DMS53 treated with DMSO at 0.1 percent for 48 hours (cell line): ENCODE measurements around the gene MAPK12.

ENCODE experiments used
- DNase-seq: peaks from one replicate; lab custom pipeline; 2025; ENCODE audit not compliant: unreplicated experiment; lab: John Stamatoyannopoulos, UW

Gene MAPK12

GRCh38 chr22:50261615-50262459 lies at the start of gene MAPK12:
TSS of gene MAPK12 (minus strand) at chr22:50261683. CDS start at chr22:50261509, 174 bp downstream.
- DNase-seq, result no peak

GRCh38 chr22:50310949-50311444 lies 49.5 kb upstream of the MAPK12 start:
- DNase-seq, result no peak

- DNase-seq, result peak; percentile 64
These were observed 48.7 kb upstream of the MAPK12 start for GRCh38 chr22:50310031-50310722.

GRCh38 chr22:50309601-50309991 lies 48.1 kb upstream of the MAPK12 start:
- DNase-seq, result no peak

DNA sequence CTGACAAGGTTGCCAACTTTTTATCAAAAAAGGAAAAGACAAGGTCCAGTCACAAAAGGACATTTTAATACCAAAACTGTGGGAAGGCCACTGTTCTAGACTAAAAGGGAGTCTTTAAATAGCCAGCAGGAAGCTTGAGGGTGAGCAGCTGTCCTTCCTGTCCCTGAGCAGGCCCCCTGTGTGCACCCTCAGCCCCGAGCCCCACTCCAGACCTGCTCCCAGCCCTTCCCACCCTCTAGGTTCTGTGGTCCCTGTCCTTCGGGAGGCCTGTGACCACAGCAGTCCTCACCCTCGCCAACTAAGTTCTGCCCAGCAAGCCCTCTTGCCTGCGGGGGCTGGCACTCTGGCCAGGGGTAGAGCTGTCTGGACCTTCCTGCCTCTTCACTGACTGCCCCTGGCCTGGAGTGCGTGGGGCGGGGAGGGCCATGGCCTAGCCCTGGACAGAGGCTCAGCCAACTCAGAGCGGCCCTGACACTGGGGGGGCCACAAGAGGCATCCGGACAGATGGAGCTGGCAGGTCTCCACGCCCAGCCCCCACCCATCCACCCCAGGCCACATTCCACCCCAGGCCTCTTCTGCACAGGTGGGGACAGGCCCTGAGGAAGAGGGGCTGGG lies 47.6 kb upstream of the MAPK12 start:
- DNase-seq, result no peak

- DNase-seq, result no peak
These were observed 47.1 kb upstream of the MAPK12 start for GRCh38 chr22:50308597-50308935.

DNA sequence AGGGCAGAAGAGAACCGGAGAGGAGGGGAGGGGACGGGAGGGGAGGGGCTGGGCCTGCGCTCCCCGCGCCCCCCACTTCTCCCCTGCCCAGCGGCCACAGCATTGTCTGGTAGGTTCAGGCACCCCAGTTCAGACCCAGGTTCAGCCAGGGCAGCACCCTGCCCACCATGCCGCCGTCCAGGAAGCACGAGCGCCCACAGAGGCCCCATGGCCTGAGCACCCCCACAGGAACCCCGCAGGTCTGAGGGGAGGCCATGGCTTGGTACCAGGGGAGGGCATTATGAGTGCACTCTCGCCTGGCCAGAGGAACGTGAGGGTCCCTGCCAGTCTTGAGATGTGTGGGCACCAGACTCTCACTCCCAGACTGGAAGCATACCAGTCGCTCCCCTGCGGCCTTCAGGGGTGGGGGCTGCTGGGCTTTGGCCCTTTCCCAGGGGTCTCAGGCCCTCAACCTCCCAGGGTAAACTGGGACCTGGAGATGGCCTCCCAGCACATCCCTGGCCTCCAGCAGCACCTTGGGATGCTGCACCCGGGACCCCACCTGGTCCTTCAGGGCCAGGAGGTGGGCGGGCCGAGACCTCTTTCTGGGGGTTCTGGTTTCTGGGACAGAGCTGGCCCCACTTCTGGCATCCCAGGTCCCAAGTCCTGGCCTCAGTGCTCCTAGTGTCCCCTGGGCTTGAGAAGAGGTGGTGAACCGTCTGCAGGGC lies 46.6 kb upstream of the MAPK12 start:
- no peak for DNase-seq

DNA sequence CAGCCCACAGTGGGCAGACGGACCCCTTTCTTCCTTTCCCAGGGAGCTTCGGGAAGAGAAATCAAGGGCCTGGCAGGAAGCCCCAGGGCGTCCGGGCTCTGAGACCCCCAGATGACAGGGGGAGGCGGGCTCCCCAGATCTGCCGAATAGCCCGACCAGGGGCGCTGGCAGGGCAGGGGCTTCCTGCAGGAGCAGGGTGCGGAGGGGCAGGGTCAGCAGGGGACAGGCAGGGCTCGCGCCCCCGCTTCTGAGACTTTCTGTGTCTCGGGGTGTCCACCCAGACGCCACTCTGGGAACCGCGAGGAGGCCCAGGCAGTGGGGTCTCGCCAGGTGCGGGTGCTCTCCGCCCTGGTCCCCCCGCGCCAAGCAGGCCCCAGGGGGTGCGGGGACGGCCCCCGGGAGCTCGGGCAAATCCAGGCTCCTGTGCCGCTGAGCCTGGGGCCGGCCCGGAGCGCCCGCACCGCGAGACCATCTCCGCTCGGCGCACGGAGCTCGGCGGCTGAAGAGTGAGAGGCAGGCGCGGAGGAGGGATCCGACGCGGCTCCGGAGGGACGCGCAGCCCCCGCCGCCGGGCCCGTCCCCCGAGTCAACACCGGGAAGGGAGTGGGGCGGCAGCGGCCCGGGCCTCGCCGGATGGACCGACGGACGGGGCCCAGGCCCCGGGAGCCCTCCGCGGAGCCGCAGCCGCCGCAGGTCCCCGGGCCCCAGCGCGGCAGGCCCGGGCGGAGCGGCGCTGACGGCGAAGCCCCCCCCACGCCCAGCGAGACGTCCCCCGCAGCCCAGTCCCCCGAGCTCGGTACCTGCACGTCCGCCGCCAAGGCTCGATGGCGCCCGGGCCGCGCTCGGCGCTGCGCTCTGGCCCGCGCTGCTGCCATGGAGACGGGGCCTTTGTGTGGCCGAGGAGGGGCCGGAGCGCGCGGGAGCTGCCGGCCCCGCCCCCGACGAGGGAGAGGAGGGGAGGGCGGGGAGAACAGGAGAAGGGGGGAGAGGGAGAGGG lies 45.6 kb upstream of the MAPK12 start, which contains the start of gene PLXNB2:
Gene PLXNB2 (minus strand): TSS at position 894 of the 997 bp plus-strand sequence. CDS start 17,062 bp downstream, outside the sequence.
- DNase-seq, result peak; percentile 47

DNA sequence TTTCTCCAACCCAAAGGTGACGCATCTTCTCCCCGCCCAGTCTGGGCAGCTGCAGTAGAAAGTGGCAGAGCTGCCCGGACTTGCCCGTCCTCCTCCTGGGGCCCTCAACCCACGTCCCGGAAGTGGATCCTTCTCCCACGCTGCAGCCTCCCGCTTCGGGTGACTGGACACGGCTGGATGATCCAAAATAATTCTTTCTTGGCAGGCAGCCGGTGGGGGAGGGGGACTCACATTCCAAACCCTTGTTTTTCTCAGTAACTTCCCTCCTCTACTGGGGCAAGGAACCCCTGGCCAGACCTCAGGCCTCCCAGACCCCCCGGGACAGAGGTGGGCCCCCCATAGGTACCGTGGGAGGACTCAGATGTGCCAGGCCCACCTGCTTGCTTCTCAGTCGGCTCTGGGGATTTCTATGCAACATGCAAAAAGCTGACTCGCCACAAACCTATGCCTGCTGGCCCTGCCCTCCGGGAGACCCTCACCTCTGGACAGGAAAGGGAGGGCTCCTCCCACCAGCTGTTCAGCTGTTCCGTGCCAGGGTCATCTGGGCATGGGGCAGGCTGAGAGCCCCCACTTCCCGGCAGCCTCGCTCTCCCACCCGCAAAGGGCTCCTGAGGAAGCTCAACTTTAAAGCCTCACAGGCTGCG lies 44.6 kb upstream of the MAPK12 start:
- peak; percentile 84 for DNase-seq

DNA sequence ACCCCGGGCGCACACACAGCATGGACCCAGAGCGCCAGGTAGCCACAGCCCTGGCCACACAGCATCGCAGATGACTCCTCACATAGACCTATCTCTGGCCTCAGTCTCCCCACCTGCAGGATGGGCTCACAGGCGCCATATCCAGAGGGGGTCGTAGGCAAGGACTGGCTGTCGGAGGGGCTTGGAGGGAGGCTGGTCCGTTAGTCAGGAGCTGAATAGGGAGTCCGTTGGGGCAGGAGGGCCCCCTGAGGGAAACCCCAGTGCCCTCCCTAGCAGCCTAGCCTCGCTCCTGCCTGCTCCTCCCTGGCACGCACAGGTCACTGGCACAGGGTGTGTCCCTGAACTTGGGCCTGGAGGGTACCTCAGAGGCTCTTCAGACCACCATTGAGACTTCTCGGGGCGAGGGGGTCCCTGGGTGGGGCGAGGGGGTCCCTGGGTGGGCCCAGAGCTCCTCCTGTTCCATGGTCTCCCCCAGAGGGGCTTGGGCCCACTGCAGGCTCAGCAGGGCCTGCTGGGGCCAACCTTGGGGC lies 44.0 kb upstream of the MAPK12 start:
- no peak for DNase-seq

DNA sequence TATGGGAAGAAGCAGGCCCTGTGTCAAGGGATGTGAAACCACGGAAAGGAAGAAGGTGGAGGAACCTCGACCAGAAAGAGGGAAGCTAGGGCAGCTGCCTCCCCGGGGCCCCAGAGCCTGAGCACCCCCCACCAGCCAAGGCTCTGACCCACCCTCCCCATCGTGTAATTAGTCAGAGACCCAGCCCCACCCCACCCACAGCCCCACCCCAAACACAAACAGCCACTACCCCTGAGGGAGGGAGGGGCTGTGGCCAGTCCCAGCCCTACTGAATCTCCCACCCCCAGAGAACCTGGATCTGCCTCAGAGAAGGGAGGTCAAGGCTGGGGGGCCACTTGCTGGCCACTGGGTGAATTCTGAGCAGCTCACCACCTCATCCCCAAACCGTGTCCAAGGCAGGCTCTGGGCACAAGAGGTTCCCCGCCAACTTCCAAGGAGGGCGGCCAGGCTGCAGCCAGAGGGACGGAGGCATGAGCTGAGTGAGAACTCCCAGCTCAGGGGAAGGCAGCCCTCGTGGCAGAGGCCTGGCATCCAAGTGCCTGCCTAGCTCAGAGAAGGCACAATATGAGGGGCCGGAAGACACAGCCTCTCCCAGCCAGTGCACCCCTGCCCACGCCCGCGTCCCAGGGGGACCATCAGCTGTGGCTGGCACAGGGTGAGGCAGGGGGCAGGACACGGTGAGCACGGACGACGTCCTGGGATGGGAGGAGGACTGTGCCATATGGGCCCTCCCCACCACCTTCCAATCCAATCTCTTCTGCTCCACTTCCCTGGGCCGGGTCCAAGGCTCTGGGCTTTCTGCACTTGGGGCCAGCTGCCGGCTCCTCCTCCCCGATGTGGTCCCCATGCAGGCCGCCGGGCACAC lies 43.3 kb upstream of the MAPK12 start:
- no peak for DNase-seq

DNA sequence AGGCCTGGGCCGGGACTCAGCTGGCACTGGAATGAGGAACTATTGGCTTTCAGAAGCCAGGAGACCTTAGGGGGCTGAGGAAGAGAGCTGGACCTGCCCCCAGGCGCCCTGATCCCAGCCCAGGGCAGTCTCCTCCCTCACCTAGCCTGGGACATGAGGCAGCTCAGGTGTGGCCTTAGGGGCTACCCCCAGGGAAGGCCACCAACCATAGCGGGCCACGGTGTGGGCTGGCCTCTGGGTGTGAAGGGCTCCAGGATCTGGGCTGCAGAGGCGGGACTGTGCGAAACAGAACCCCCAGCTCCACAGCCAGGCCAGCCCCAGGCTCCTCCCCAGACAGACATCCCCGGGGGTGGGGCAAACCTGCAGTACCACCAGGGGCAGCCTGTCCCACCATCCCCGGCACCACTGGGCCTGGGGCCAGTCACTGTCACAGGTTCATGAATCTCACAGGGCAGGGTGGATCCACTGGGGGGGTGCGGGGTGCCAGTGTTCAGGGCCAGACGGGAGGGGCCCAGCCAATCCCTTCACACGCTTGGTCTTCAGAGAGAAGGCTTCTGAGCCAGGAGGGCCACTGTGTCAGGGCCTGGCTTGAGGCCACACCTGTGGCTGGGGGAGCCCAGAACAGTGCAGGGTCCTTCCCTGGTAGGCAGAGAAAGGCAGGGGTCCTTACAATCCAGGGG lies 42.5 kb upstream of the MAPK12 start:
- DNase-seq, result no peak

GRCh38 chr22:50303515-50303847 lies 42.0 kb upstream of the MAPK12 start:
- no peak for DNase-seq

DNA sequence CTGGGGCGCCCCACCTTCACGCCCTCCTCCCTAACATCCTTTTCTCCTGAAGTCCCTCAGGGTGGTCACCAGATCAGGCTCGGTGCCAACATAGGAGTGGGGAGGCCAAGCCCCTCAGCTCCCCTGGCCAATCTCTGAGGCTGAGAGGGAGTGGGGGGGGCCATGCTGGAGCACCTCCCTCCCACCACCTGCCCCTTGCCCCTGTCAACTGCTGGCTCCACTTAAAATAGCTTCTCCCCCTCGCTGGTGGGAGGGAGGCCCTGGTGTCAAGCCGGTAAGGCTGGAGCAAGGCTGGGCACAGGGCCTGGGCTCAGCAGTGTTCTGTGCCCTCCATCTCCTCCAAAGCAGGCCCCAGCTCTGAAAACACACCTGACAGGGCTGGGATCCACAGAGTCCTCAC lies 41.1 kb upstream of the MAPK12 start:
- DNase-seq, result no peak

DNA sequence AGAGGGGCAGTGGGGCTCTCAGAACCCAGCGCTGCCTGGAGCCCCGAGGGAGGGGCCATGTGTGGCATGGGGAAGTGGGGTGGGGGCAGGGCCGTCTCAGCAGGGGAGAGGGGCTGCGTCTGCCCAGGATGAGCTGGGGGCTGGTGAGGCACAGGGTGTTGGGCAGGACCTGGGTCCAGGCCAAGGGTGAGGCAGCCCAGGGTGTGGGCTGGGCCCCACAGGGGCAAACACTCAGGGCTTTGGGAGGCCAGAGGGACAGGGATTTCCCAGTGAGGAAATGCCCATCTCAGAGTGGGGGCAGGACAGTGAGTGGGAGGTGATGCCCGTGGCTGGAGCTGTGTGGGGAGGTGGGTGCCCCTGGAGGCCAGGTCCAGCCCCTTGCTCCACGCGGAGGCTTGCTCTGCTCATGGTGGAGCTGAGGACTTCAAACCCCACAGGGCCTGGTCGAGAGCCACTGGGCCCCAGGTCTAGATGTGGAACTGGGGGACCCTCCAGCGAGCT lies 40.6 kb upstream of the MAPK12 start:
- DNase-seq, result no peak

- DNase-seq, result no peak
These were observed 40.1 kb upstream of the MAPK12 start for GRCh38 chr22:50301581-50301991.

DNA sequence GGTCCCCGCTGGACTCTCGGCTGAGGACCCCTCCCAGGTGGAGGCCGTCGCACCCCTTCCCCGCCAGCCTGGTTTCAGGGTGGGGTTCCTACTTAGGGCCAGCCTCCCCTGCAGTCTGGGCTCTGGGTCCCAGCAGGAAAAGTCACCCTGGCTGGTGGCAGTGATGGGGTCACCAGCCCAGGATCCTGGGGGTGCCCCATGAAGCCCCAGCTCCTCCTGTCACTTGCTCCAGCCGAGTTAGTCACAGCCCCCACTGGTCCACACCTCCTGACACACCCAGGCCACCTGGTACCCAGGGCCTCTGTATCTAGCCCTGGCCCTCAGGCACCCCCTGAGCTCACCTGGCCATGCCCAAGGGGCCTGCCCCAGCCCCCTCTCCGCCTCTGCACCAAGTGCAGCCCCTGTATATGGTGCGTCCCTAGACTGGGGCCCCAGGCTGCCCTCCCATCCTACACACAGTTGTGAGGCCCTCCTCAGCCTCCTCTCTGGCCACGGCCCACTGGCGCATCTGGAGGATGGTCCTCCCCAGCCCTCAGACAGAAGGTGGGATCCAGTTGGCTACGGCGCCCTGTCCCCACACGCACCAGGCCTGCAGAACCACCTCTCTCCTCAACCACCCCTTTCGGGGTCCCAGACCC lies 39.3 kb upstream of the MAPK12 start:
- DNase-seq, result no peak
